SKM-1 treated with dmso at 0.1 percent for 144 hours (cell line): ENCODE results near the gene OTOGL.

Experiments
- DNase-seq: peaks from one replicate; lab custom pipeline; 2025; ENCODE audit not compliant: unreplicated experiment; lab: John Stamatoyannopoulos, UW

The OTOGL gene

DNA sequence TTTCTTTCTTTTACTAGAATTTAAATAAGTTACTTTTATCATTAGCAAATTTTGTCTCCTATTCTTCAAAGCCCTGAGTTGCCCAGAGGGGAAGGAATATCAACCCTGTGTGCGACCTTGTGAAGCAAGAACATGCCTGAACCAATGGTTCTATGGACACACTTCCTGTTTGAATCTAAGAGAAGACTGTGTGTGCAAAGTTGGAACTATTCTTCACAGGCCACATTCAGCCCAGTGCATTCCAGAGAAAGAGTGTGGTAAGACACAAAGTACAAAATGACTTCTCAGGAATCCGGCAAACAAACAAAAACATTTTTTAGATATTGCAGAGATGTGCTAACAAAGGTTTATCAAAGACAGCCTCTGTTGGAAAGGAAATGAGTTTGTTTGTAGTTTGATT, 253.9 kb downstream of the OTOGL start:
- DNase-seq: no peak

DNA sequence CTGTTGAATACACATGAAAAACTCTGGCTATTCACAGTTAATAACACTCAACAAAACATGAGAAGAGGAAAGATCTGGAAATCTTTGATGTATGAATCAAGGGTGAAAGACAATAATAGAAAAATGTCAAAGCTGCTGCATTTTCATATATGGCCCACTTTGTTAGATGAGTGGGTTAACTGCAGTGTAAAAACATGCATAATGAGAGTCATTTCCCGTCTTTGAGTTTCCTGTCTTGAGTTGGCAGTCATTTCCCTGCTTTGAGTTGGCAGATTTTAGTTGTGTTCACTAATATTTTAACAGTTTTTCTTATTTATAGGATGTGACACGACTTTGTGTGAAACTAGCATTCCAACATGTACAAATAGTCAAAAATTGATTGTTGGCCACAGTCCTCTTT, 256.8 kb downstream of the OTOGL start:
- no peak for DNase-seq

DNA sequence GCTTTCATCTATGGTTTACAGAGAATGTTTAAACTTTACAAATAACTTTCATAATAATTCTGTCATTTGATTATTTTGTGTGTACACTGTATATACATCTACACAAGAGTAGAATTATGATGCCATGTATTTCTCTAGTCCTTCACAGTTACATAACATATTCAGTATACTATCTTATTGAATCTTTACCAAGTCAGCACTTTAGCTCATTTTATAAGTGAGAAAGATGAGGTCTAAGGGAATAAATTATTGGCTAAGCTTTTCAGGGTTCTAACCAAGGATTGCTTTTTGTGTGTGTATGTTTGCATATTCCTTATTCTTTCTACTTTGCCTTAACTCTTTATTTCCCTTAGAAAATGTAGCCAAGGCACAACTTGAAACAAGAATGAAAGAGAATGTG, 260.4 kb downstream of the OTOGL start:
- no peak for DNase-seq

DNA sequence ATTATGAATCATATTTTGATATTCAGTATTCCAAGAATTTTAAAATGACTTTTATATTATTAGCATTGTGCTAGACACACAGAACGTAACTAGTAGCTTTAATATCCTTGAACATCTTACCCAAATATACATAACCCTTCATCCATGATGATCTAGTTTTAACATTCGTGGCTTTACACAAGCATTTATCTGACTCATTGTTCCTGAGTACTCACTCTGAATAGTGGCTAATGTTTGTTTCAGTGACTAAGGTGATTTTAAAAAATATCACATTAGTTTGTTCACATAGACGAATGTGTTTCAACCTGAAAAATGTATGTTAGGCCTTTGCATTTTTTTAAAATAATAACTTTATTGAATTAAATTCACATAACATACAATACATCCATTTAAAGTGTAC, 264.7 kb downstream of the OTOGL start:
- no peak for DNase-seq

DNA sequence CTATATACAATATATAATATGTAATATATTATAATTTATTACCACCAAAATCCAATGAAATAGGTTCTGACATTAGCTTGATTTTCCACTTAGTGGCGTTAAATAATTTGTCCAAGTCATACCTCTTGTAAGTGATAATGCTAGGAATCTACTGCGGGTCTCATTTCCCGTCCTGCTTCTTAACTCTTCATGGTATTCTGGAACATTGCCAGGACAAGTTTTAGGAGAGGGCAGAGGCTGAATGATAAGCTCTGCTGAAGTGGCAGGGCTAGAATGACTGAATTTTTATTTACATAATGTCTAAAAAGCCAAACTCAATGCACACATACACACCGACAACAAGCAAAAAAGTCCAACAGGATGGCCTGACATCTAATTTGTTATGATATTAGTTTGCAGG, 274.3 kb downstream of the OTOGL start:
- no peak for DNase-seq

DNA sequence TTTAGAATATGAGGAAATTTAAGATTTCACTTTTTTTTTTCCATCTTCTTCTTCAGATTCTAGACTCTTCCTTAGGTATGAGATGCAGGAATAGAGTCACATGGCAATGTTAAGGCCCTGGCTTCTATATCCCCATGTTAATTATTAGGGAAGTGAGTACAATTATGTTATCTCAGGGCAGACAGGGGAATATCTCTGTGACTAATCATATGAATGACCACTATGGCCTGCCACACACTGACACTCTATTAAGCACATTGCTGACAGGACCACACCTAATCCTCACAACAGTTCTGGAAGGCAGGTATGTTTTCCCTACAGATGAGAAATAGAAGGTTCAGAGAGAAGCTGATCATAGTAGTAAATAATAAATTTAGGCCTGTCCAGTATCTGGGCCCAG, 275.3 kb downstream of the OTOGL start:
- DNase-seq: no peak

DNA sequence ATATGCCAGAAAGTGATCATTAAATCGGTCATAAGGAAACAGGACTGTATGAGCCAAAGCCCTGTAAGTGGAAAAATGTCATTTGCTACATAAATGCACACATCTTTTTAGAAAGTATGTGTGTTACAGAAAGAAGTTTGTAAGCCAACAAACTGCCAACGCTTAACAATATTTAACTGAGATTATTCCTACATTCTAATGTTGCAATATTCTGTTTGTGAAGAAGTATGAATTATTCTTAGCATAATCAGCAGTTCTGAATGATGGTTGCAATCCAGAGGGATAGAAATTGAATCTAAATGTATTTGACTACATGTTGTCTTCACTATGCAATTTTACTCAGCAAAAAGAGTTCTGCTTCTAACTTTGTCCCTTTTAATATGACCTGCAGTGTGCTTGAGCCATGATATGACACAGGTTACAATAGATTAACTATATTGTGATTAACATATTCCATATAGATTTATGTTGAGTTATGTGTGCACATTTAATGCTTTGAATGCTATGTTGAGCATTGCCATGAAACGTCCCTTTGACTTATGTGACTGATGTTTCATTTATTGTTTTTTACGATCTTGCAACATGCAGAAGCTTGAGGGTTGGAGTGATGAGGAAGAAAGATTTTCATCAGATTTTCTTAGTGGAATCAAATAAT, 277.9 kb downstream of the OTOGL start:
- DNase-seq: no peak

DNA sequence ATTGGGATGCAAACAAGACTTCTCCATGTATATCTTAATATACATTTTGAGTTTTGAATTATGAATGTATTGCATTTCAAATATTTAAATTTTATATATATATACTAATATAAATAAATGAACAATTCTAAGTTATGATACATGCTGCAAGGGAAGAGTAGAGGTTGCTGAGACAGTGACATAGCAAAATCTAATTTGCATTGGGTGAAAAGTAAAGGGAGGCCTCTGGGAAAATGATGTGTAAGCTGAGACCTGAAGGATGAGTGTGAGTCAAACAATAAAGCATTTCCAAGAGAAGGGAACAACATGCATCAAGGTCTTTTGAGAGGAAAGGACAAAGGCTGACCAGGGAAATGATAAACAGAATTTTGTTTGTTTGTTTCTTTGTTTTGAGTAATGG, 281.8 kb downstream of the OTOGL start:
- no peak for DNase-seq

DNA sequence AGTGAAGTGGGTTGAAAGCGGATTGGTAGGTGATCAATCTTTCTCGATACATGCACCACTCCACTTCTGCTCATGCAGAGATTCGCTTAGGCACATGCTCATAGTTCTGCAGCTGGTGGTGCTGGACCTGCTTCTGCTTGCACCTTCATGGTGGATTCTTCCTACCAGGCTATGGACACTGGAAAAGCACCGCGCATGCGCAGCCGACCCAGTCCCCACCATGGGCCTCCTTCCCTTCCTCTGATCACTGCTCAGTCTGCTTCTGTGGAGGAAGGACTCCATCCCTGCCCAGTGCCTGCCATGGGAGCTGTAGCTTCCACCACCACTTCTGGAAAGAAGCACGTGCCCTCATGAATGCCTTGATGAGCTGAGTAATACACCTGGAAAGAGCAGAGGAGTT, 282.9 kb downstream of the OTOGL start:
- DNase-seq: no peak

DNA sequence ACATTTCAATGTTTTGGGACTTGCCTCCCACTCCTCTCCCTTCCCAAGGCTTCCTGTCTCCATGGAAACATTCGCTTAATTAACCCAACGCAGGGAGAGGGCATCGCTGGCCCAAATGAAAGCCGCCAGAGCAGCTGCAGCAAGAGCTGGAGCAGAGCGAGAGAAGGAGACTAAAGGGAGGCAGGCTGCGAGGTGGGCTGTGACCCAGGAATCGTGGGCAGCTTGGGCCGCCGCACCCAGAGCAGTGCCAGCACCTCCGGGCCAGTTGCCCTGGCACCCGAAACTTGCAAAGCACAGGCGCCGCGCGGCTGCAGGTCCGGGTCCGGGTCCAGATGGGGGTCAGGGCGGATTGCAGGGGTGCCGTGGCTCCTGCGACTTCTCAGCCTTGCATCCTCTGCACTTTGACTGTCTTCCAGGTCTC, 301.2 kb downstream of the OTOGL start:
- no peak for DNase-seq

DNA sequence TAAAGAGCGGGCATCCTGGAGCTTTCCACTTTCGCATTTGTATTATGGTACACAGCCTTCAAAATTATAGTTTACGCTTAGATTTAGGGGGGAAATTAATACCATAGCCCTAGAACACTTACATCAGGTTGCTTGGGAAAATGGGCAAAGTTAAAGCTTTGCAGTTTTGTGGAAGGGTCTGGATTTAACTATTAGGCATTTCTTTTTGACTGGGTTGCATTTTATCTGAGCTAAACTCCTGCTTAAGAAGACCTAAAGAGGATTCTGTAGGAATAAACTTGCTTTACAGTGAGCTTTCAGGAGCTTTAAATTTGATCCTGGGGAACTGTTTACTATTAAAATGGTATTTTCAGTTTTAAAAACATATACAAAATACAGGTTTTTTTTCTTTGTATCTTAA, 301.9 kb downstream of the OTOGL start:
- DNase-seq: no peak

DNA sequence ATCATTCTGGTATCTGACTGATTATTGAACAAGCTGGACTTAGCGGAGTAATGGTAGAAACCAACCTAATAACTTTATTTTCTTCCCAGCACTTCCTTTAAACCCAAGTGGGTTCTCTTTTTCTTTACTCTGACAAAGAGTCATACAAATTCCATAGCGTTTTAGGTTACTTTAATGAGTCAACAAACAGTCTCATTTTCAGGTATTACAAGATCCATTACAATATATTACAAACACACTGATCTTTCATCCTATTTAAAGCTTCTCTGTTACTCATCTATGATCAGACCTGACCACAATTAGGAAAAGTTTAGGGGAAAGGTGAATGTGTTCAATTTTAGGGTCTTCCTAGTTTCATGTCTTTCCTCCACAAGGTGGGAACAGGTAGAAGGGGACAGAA, 305.3 kb downstream of the OTOGL start:
- DNase-seq: no peak

DNA sequence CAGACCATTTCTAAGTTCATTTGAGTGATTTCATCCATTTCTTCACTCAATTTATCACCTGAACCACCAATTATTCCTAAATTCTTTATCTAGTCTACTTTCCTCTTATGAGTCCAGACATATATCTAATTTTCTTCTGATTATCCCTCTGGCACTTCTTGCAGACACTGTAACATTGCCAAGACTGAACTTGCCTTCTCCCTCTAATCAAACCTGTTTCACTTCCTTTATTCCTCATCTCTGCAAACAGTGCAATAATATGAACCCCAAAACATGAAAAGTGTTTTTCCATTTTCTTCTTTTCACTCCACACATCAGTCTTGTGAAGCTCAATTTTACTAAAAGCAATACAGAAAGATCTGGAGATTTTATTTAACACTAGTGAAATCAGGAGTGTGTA, 306.9 kb downstream of the OTOGL start:
- DNase-seq: no peak

DNA sequence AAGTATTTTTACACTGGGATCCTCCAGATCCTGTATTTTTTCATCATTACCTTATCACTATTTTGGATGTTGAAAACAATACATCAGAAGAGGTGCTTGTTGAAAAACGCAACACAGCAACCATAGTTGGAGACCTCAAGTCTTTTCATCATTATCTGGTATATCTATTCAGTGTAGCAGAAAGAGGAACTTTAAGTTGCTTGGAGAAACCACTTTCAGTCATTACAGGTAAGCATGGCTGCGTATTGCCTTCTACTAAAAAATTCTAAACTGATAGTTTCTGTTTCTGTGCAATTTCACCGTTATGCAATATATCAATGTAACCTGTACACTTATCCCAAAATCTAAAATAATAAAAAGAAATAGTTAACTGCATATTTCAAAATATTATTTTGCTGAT, 312.4 kb downstream of the OTOGL start:
- DNase-seq: no peak

DNA sequence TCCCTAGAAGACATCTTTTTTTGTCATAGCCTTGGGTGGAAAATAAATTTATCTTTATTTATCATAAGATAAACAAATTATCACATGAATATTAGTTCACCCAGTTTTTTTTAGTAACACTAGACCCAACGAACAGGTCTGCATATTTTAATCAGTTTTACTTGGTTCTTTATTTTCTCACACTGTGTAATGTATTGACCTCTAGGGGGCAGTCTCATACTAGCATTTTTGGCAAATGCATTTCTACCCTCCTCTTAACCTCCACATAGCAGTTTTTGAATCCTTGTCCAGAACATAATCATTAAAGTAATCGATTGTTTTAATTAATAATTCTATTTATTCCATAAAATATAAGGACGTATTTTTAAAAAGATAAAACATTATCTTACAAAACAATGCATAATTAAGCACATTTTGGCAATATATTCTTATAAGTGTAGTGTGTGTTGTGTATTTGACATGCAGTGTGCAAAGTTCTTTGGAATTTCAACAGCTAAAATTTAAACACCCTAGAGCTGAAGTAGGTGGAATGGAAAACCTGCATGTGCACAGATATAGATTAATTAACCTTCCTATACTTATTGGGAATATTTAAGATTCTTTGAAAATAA, 313.1 kb downstream of the OTOGL start:
- DNase-seq: peak; percentile 2

DNA sequence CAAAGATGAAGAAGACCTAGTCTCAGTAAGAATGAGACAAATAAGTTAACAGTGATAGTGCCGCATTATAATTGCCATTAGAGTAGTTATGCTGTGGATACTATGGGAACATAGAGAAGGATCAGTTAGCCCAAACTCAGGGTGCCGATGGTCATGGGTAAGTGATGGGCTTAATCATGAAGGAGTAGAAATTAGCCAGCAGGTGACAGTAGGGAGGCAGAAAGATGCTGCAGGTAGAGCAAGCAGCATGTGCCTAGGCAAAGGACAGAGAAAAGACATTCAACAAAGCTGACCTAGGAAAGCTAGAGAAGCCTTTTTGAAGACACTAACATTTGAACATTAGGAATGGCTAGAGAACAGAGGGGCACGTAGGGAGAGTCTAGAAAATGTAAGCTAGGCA, 314.1 kb downstream of the OTOGL start:
- no peak for DNase-seq

DNA sequence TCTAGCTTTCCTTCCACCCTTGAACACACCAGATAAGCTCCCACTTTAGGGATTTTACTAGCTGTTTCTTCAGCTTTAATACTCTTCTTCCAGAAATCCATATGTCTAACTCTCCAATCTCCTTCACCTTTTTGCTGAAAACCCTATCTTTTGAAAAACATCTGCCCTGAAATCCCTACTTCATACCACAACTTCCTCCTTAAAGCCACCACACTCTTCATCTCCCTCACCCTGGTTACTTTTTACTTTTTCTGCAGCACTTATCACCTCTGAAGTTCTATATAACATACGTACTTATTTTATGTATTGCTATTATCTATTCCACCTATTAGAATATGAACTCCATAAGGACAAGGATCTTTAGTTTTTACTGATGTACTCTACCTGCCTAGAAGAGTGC, 316.1 kb downstream of the OTOGL start:
- peak; percentile 13 for DNase-seq

DNA sequence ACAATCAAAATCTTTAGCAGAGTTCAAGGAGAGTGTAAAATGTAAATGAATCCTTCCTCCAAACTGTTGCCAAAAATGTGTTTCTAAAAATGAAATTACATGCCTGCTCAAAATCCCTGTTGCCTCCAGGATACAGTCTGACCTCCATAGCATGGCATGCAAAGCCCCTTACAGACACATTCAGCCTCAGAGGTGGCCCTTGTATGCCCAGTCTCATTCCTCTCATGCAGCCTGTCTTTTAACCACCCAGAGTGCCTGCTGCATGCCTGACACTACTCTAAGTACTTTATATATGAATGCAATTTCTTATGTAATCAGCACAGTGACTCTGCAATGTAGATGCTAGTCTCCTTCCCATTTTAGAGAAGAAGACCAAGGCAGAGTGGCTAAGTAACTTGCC, 320.3 kb downstream of the OTOGL start:
- DNase-seq: no peak

DNA sequence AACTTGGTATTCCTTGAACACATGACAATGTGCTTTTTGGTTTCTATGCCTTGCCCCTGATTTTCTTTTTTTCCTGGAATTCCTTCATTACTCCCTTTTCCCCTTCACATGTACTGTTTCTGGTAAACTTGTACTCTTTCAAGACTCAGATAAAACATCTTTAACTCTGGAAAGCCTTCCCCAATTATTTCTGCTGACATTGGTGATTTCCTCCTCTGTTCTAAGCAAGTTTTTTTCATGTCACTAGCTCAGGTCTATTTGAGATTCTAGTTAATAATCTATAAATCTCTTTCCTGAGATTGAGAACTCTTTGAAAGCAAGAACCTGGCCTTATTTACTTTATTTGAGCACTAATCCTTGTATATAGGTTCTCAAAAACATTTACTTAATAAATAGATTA, 320.7 kb downstream of the OTOGL start:
- DNase-seq: no peak

DNA sequence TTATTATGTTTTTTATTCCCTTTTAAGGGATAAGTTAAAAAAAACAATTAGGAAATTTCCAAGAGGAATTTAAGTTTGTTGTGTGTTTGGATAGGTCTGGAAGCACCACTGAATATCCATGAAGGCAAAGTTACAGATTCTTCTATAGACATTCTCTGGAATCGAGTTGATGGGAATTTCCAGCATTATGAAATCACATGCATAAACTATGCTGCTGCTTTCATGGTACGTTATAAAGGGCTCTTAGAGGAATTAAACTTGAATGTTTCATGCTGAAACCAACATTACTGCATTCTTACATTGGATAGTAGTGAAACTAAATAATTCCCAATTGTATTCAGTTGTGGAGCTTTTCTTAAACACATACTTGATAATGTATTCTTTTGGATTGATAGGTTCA, 323.2 kb downstream of the OTOGL start:
- no peak for DNase-seq
